TTC549 (cell line): ENCODE data around the gene CERT1.
A peak's percentile ranks its signal among the peaks of the same experiment; 100 is the strongest.
"Not testable (repeated sequence)": the region's sequence is repeated elsewhere in the genome, so short reads cannot be mapped to it uniquely, and the experiment has no call there.

Source experiments
- FAIRE-seq: peaks from 2 replicates; lab custom pipeline; 2012; peaks lifted over from hg19 to GRCh38; lab: Jason Lieb, UNC

The CERT1 gene

DNA sequence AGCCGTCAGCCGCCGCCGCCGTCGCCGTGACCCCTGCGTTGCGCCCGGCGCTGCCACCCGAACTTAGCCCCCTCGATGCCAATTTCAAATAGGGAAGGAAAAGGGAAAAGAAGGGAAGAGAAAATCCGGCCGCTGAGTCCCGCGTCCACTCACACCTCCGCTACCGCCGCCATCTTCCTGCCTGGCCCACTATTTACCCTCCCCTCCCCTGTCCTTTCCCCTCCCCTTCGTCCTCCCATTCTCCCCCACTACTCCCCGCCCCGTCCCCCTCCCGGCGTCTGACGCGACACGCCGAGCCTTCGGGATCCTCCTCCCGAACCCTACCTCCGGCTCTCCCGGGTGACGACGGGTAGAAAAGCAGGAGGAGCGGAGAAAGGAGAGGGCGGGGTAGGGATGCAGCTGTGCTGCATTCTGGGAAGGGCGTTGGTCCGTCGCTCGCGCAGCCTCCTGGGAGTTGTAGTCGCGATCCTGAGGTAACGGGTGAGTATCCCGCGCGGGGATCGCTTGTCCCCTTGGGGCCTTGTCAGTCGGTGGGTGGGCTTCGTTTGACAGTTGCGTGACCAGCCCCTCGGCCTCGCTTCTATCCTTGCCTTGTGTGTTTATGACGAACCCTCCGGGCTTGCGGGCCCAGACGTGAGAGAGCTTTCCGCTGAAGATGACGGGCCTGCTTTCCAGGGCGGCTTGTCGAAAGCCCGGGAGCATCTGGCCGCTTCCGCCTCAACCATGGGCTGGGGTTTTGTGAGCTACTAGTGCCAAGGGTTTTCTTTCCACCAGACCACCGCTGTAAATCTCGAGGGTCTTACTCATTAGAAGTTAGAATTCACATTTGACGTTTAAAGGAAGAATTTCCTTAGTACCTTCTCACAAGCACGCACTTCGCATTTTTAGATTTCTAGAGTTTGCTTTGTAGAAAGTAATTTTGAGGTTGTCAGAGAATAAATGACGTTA, at the start of gene CERT1, which contains the start of gene POLK:
CERT1 (minus strand) TSS at position 195 of the 948 bp plus-strand sequence. CDS start 422 bp downstream, outside the sequence.
POLK (plus strand) TSS at position 457 of the 948 bp plus-strand sequence.
- FAIRE-seq, result peak; percentile 91

- FAIRE-seq, result not testable (repeated sequence)
Measured at GRCh38 chr5:75560655-75561054, 49.2 kb upstream of the CERT1 start.

- no peak for FAIRE-seq
Measured at GRCh38 chr5:75558981-75559632, 47.7 kb upstream of the CERT1 start.

- FAIRE-seq, result no peak
Measured at GRCh38 chr5:75558221-75558620, 46.8 kb upstream of the CERT1 start.

- no peak for FAIRE-seq
Measured at GRCh38 chr5:75553358-75553757, 41.9 kb upstream of the CERT1 start.

DNA sequence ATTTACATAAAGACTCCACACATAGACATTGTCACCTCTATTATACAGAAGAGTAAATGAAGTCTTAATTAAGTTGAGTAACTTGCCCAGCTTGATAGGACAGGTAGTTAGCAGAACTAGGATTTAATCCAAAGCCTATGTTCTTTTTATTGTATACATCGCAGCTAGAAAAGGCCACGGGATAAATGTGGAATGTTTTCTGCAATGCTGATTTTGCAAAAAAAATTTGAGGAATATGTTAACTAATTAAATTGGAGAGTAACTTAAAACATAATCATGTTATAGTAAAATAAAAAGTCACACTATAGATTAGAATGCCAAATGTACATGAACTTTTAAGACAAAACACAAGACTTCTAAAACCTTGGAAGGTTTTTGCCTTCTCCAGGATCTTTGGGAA, 41.3 kb upstream of the CERT1 start:
- no peak for FAIRE-seq

DNA sequence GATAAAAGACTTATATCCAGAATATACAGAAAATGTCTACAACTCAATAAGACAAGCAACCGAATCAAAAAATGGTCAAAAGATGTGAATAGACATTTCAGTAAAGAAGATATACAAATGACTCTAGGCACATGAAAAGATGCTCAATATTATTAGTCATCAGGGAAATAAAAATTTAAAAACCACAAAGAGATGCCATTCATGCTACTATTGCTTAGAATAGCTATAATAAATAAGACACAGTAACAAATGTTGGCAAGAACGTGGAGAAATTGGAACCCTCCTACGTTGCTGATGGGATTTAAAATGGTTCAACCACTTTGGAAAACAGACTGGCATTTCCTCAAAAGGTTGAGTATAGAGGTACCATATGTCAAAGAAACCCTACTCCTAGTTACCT, 40.0 kb upstream of the CERT1 start:
- no peak for FAIRE-seq

DNA sequence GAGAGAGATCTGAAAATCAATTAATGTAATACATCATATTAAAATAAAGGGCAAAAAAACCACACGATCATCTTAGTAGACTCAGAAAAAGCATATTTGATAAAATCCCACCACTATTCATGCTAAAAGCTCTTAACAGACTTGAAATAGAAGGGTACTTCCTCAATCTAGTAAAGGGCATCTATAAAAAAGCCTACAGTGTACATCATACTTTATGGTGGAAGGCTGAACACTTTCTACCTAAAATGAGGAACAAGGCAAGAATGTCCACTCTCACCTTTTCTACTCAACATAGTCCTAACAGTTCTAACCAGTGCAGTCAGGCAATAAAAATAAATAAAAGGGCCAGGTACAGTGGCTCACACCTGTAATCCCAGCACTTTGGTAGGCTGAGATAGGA, 39.2 kb upstream of the CERT1 start:
- FAIRE-seq, result no peak

GRCh38 chr5:75547812-75548211, 36.4 kb upstream of the CERT1 start:
- FAIRE-seq, result no peak

DNA sequence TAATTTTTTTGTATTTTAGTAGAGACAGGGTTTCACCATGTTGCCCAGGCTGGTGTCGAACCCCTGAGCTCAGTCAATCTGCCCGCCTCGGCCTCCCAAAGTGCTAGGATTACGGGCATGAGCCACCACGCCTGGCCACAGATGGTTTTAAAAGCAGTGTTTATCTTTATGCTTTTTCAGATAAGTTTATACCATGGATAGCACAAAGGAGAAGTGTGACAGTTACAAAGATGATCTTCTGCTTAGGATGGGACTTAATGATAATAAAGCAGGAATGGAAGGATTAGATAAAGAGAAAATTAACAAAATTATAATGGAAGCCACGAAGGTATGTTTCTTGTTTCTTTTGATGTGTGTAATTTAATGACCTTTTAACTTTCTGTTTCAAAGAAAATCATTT, 35.4 kb upstream of the CERT1 start:
- FAIRE-seq, result no peak

GRCh38 chr5:75545131-75545530, 33.7 kb upstream of the CERT1 start:
- no peak for FAIRE-seq

DNA sequence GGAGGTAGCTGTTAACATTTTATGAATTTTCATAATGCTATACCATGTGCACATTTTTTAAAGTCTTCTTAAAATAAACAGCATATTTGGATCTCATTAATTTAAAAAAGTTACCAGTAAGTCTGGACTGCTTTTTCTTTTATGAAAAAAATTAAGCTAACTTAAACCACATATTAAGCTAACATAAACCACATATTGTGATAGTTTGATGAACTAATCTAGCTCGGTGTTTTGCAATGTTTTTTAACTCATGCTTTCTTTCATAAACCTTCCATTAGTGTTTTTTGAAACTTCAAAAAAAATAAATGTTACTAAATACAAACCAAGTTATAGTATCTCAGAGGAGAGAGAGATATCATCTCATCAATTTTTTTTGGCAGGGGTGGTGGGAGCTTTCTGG, 26.8 kb upstream of the CERT1 start:
- FAIRE-seq, result no peak

GRCh38 chr5:75536694-75537360, 25.4 kb upstream of the CERT1 start:
- no peak for FAIRE-seq

GRCh38 chr5:75536147-75536546, 24.7 kb upstream of the CERT1 start:
- FAIRE-seq, result no peak

DNA sequence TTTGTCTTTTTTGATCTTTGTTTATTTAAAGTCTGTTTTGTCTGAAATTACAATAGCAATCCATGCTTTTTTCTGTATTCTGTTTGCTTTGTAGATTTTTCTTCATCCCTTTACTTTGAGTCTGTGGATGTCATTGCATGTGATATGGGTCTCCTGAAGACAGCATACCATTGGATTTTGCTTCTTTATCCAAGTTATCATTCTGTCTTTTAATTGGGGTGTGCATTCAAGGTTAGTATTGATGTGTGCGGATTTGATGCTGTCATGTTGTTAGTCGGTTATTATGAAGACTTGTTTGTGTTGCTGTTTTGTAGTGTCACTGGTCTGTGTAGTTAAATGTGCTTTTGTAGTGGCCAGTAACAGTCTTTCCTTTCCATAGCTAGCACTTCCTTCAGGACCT, 23.3 kb upstream of the CERT1 start:
- FAIRE-seq, result no peak

DNA sequence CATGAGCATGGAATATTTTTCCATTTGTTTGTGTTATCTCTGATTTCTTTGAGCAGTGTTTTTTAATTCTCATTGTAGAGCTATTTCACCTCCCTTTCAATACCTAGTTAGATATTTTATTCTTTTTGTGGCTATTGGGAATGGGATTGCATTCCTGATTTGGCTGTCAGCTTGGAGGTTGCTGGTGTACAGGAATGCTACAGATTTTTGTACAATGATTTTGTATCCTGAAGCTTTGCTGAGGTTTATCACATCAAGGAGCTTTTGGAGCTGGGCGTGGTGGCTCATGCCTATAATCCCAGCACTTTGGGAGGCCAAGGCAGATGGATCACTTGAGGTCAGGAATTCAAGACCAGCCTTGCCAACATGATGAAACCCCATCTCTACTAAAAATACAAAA, 22.3 kb upstream of the CERT1 start:
- not testable (repeated sequence) for FAIRE-seq

DNA sequence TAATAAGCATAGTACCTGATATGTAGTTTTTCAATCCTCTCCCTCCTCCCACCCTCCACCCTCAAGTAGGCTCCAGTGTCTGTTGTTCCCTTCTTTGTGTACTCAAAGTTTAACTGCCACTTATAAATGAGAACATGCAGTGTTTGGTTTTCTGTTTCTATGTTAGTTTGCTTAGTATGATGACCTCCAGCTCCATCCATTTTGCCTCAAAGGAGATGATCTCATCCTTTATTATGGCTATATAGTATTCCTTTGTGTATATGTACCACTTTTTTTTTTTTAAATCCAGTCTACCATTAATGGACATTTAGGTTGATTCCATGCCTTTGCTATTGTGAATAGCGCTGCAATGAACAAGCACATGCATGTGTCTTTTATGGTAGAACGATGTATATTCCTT, 20.8 kb upstream of the CERT1 start:
- FAIRE-seq, result no peak

GRCh38 chr5:75529185-75529584, 17.8 kb upstream of the CERT1 start:
- no peak for FAIRE-seq

DNA sequence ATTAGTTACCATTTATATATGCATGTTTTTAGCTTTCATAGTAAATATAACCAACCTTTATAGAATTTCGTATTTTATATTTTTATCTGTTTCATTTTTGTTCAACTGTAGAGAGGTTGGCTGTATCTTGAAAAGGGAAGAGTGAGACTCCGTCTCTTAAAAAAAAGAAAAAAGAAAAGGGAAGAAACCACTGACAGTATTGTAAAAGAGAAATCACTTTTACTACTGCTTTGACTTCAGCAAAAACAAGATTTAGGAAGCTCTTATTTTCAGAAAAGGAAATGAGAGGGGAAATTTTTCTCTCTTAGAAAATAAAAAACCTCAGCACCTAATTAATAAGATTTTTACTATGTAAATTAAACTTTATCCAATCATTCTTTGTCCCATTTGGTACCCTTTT, 14.6 kb upstream of the CERT1 start:
- no peak for FAIRE-seq

DNA sequence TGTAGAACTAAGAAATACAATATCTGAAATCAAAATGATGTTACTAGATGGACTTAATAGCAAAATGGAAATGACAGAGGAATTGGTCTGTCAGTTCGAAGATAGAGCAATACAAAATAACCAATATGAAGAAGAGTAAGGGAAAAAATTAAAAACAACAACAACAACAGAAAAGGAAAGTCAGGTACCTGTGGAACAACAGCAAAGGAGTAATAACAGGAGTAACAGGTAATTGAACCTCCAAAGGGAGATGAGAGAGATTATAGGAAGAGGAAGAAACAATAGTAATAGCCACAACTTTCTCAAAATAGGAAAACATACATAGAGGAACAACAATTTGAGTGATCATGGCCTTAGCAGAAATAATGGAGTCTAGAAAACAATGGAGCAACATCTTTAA, 13.9 kb upstream of the CERT1 start:
- FAIRE-seq, result no peak

GRCh38 chr5:75524591-75524990, 13.2 kb upstream of the CERT1 start:
- no peak for FAIRE-seq

DNA sequence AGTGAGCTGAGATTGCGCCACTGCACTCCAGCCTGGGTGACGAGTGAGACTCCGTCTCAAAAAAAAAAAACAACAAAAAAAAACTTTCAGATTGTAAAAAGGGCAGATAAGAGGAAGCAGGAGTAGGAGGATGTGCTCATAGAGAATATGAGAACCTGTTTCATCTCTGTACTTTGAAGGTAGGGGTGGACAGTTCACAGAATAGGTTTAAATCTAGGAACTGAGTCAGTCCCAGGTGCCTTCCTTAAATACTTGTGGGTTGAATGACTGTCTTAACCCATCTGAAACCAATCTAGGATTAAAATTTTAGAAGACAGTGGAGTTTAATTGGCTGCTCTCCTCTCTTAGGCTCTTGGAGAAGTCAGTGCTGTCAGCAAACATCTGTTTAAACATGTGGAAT, 12.6 kb upstream of the CERT1 start:
- no peak for FAIRE-seq

GRCh38 chr5:75523275-75523674, 11.8 kb upstream of the CERT1 start:
- no peak for FAIRE-seq
